Lung microvascular endothelial cell (primary cell): ENCODE results near the gene VWA8. TPM values are rescaled to one million over a fixed set of nuclear protein-coding genes. Genes with fewer than 3 reads are reported as not detected.
"Not testable (repeated sequence)": the region's sequence is repeated elsewhere in the genome, so short reads cannot be mapped to it uniquely, and the experiment has no call there.

Experiments
- DNase-seq, 2 donors: peaks; one replicate each; pipeline versions ENCODE4 v3.0.0 to v3.0.0-alpha.2; 2010; ENCODE audit warnings: low read depth in 2 of 2
- total RNA-seq: library from RNA; depleted of rRNA; stranded (reverse); fragments of >200 nt; gene quantifications from 2 replicates; pipeline ENCODE4 v1.2.1, GENCODE V29; 2014

Gene VWA8
- total RNA-seq, 1 donor from 2014 or later = 5.4 TPM

- DNase-seq = no peak
Measured at GRCh38 chr13:41561170-41561569, 399.7 kb downstream of the VWA8 start.

GRCh38 chr13:41558781-41559560 is 401.9 kb downstream of the VWA8 start:
- DNase-seq = no peak

- no peak for DNase-seq
Measured at GRCh38 chr13:41557719-41558118, 403.2 kb downstream of the VWA8 start.

DNA sequence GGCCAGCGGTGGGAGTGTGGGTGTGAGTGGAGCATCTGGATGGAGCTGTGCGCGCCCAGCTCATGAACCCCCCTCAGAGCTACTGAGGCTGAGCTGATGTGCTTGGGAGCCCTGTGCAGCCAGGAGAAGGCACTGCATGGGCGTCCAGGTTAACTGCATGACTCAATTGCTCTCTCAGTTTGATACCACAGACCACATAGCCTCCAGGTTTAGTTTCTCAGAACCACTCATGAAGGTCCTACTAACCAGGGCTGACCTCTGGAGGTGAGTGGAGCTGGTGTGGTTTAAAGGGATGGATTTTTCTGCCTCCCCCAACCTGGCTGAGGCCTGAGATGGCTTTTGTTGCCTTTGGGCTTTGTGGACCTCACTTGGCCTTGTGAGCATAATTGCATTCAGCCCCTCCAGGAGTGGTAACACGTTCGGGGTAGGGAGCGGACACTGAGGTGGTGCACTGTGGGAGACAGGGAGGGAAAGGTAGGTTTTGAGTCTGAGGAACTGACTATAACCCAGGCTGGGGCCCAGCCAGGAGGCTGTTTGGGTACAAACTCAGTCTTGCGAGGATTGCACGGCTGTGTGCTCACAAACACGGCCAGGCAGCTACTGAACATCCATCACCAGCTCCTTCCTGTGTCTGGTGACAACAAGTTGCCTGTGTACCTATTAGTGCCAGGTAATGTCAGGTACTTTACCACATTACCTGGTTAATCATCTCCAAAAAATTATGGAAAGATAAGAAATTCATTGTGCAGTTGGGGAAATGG is 406.1 kb downstream of the VWA8 start:
- no peak for DNase-seq

DNA sequence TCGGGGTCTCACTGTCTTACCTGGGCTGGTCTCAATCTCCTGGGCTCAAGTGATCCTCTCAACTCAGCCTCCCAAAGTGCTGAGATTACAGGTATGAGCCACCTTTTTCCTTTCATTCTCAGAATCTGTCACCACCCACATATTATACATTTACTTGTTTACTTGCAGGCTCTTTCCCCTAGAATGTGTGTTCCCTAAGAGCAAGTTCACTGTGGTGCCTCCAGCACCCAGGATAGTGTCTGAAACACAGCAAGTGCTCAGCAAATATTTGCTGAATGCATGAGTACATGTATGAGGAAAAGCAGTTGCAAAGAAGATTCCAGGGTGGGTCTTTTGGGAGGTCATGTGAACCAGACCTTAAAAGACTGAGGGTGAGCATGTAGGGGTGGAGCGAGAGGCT is 406.7 kb downstream of the VWA8 start:
- DNase-seq = no peak

- DNase-seq = no peak
Measured at GRCh38 chr13:41552031-41552430, 408.9 kb downstream of the VWA8 start.

DNA sequence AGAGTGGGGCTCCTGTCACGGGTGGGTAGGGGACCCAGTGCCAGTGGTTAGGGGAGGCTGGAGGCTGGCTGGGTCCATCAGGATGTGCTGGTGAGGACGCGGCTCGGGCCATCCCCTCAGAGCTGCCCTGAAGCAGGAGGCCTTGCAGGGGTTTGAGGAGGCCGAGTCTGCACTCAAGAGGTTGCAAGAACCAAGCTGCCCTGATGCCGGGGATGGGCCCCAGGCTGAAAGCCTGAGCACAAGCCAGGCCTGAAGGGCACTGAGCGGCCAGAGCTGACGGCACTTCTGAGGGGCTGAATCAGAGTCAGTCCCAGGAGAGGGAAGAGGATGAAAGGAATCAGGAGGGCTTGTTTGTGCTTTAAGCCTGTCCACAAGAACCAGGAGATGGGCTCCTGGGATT is 410.6 kb downstream of the VWA8 start:
- DNase-seq = no peak

GRCh38 chr13:41549491-41549890 is 411.4 kb downstream of the VWA8 start:
- DNase-seq = no peak

DNA sequence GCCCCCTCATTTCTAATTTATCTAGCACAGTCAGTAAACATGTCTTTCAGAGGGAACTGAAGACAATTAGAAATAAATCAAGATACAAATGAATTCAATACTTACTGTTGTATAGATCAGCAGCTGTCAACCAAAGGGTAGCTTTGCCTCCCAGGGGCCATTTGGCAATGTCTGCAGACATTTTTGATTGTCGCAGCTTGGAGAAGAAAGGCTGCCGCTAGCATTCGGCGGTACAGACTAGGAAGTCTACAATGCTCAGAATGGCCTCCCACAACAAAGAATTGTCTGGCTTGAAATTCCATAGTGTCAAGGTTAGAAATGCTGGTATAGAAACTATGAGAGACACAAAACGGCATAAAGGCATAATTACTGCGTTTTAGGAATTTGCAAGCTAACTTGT is 412.0 kb downstream of the VWA8 start:
- DNase-seq = no peak

- no peak for DNase-seq
Measured at GRCh38 chr13:41548031-41548430, 412.9 kb downstream of the VWA8 start.

DNA sequence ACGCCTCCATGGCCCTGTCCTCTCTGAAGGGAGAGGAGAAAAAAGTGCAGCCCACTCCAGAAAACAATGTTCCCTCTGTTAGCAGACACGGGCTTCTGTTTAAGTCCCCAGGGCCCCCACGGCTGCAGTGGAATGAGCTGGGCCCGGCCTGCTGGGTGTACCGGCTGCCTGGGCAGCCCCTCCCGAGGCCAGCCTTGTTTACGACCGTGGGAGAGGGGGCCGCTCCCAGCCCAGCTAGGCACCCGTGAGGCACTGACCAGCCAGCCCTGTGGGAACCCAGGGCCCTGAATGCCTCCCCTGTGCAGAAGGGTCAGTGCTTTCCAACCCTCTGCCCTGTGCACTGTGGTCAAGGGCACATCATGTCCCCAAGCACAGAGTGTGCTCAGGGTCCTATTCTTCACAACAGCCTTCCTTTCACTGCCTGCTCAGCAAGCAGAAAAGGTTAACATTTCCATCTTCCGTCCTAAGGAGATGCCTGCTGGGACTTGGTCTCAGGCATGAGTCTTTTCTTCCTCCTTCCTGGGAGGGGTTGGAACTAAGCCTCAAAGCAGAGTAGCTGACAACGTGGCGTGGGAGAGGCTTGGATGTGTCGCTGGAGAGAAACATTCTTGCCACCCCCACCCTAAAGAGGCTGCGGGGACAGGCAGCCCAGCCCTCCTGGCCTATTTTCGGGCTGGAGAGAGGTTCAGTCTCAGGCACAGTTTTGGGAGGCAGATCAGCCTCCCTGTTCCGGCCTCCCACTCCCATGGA is 413.5 kb downstream of the VWA8 start:
- DNase-seq = no peak

DNA sequence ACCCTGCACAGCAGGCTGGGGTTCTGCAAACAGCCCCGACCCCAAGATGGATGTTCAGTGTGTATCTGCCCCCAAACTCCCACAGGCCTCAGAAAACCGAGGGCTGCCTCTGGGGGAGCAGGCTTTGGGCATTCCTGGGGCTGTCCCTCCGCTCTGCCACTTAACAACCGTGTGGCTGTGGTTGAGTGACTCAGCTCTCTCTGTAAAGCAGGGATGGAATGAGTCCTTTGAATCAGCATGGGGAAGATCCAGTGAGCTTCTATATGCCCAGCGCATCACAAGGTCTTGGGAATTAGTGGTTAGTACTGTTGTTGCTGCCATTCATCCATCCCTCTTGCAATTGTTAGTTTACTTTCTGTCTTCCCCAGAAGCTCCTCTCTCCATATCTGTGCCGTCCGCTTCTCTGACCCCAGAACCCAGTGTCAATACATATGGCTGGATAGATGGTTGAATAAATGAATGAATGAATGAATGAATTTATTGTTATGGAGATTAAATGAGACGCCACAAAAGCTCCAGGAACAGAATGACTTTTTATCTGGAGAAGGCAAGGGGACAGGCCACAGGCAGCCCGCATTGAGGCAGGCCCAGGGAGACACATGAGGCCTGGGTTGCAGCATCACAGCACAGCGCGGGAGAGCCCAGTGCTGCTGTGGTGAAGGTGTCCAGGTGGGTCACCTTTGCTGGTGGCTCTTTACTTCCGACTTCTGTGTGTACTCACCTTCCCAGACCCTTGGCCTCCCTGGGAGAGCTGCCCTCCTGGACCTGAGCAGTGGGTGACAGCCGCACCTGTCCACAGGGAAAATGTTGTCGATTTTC is 414.3 kb downstream of the VWA8 start:
- DNase-seq = peak in 1 of 2 donors; percentile 18

GRCh38 chr13:41545432-41545707 is 415.5 kb downstream of the VWA8 start:
- no peak for DNase-seq

GRCh38 chr13:41543664-41544300 is 417.1 kb downstream of the VWA8 start:
- no peak for DNase-seq

- not testable (repeated sequence) for DNase-seq
Measured at GRCh38 chr13:41542799-41543198, 418.1 kb downstream of the VWA8 start.

GRCh38 chr13:41542281-41542680 is 418.6 kb downstream of the VWA8 start:
- no peak for DNase-seq

DNA sequence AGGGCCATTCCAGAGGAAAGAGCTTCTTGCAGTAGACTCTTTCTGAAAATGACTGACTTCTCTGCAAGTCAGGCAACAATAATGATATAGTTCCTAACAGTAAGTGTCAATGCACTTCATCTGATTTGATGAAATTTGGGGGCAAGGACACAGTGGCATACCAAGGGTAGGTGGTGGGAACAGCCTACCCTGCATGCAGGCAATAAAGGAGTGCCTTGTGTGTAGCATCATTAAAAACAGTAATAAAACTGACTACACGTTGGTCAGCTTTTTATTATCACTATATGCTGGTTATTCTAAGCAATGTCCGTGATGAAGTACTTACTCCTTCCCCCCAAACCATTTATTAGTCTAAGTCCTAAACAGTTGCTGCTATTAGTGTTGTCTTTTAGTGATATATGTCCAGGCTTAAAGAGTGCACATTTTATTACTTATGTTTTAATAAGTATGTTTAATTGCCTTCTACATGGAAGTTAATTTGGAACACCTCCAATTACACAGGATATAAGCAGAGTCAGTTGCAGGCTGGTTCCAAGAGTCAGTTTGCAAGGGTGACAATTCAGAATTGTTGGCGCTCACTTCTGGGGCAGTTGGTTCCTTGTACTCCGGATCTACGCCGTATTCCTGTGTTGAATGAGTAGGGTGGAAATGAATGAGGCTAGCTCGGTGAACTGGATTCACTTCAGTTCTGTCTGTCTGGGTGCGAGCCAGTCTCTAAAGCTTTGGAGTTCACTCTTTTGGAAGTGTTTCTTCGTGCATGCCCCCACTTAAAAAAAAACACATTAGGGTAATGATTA is 419.6 kb downstream of the VWA8 start:
- DNase-seq = peak in 1 of 2 donors; percentile 16

DNA sequence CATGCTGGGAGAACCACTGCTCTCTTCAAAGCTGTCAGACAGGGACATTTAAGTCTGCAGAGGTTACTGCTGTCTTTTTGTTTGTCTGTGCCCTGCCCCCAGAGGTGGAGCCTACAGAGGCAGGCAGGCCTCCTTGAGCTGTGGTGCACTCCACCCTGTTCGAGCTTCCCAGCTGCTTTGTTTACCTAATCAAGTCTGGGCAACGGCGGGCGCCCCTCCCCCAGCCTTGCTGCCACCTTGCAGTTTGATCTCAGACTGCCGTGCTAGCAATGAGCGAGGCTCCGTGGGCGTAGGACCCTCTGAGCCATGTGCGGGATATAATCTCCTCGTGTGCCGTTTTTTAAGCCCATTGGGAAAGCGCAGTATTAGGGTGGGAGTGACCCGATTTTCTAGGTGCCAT is 420.7 kb downstream of the VWA8 start:
- DNase-seq = not testable (repeated sequence)

GRCh38 chr13:41533266-41534052 is 427.4 kb downstream of the VWA8 start:
- no peak for DNase-seq
